ENCODE measurements around the gene TPRG1L.

Gene TPRG1L

GRCh38 chr1:3606779-3607702, 17.8 kb upstream of the TPRG1L start:
- H3K27ac ChIP-seq (ENCODE audit: low read length, poor library complexity, severe bottlenecking) = no peak overlapping the region
- H3K4me3 ChIP-seq (ENCODE audit: insufficient read depth in 1 of 2, low read depth in 1 of 2, low read length in 2 of 2) = no peak overlapping the region
- H3K27me3 ChIP-seq (ENCODE audit: control insufficient read depth in 1 of 2, insufficient read depth in 1 of 2, low read length in 2 of 2) = peaks cover 65 to 68% of the 10 kb centered on the region in 2 experiments
- no peak overlapping the region for H4K91ac ChIP-seq (ENCODE audit: low read length)
- H2BK12ac ChIP-seq (ENCODE audit: low read length in 2 of 2) = no peak overlapping the region
- no peak for DNase-seq
- H3K4ac ChIP-seq (ENCODE audit: low read depth in 1 of 2, low read length in 2 of 2) = no peak overlapping the region
- H4K8ac ChIP-seq (ENCODE audit: low read length) = no peak overlapping the region
- 81% methylated on average over 19 of the region's 23 CpGs for WGBS
- no peak overlapping the region for H3K23ac ChIP-seq (ENCODE audit: low read length in 2 of 2)
- H2BK5ac ChIP-seq (ENCODE audit: low read depth, low read length, poor library complexity, severe bottlenecking) = no peak overlapping the region
- no peaks in the 10 kb centered on the region for H3K79me1 ChIP-seq (replicated peaks; ENCODE audit: low read length, poor library complexity, severe bottlenecking)
- no peaks in the 10 kb centered on the region for H3K9me3 ChIP-seq (ENCODE audit: control insufficient read depth, low read length)
- no peak overlapping the region for H2BK15ac ChIP-seq (ENCODE audit: low read depth, poor library complexity, severe bottlenecking)
- H3K9ac ChIP-seq (ENCODE audit: low read length) = no peak overlapping the region
- H2AFZ ChIP-seq (ENCODE audit: low read depth, low read length) = no peak overlapping the region
- H3K14ac ChIP-seq (ENCODE audit: low read length in 2 of 2) = no peak overlapping the region
- H2AK5ac ChIP-seq (ENCODE audit: low read length, severe bottlenecking) = no peak overlapping the region
- H3K36me3 ChIP-seq (ENCODE audit: control insufficient read depth in 1 of 2, insufficient read depth in 2 of 2, low read depth in 1 of 2, low read length in 2 of 2) = peaks cover 0 to 4% of the 10 kb centered on the region in 2 experiments
- no peak overlapping the region for H3K4me2 ChIP-seq (ENCODE audit: low read length, poor library complexity, severe bottlenecking)
- H2BK120ac ChIP-seq (ENCODE audit: low read depth, low read length) = no peak overlapping the region
- H3K18ac ChIP-seq (ENCODE audit: low read depth in 1 of 2, low read length in 2 of 2) = no peak overlapping the region
- peaks cover 13% of the 10 kb centered on the region for H3K4me1 ChIP-seq (ENCODE audit: control insufficient read depth, insufficient read depth, low read depth, low read length)

- H3K9me3 ChIP-seq (ENCODE audit: control insufficient read depth, low read length) = no peaks in the 10 kb centered on the region
- no peak overlapping the region for H2AK5ac ChIP-seq (ENCODE audit: low read length, severe bottlenecking)
- no peaks in the 10 kb centered on the region for H3K79me1 ChIP-seq (replicated peaks; ENCODE audit: low read length, poor library complexity, severe bottlenecking)
- H3K4ac ChIP-seq (ENCODE audit: low read depth in 1 of 2, low read length in 2 of 2) = no peak overlapping the region
- H3K4me2 ChIP-seq (ENCODE audit: low read length, poor library complexity, severe bottlenecking) = no peak overlapping the region
- no peak overlapping the region for H2BK12ac ChIP-seq (ENCODE audit: low read length in 2 of 2)
- H4K8ac ChIP-seq (ENCODE audit: low read length) = no peak overlapping the region
- WGBS = 91% methylated on average over 18 of the region's 18 CpGs
- no peak overlapping the region for H2BK120ac ChIP-seq (ENCODE audit: low read depth, low read length)
- H2BK15ac ChIP-seq (ENCODE audit: low read depth, poor library complexity, severe bottlenecking) = no peak overlapping the region
- H3K36me3 ChIP-seq (ENCODE audit: control insufficient read depth in 1 of 2, insufficient read depth in 2 of 2, low read depth in 1 of 2, low read length in 2 of 2) = peaks cover 0 to 4% of the 10 kb centered on the region in 2 experiments
- H3K27ac ChIP-seq (ENCODE audit: low read length, poor library complexity, severe bottlenecking) = no peak overlapping the region
- no peak overlapping the region for H3K23ac ChIP-seq (ENCODE audit: low read length in 2 of 2)
- peaks cover 14% of the 10 kb centered on the region for H3K4me1 ChIP-seq (ENCODE audit: control insufficient read depth, insufficient read depth, low read depth, low read length)
- H4K91ac ChIP-seq (ENCODE audit: low read length) = no peak overlapping the region
- no peak for DNase-seq
- no peak overlapping the region for H2AFZ ChIP-seq (ENCODE audit: low read depth, low read length)
- peaks cover 71 to 74% of the 10 kb centered on the region in 2 experiments for H3K27me3 ChIP-seq (ENCODE audit: control insufficient read depth in 1 of 2, insufficient read depth in 1 of 2, low read length in 2 of 2)
- no peak overlapping the region for H3K4me3 ChIP-seq (ENCODE audit: insufficient read depth in 1 of 2, low read depth in 1 of 2, low read length in 2 of 2)
- no peak overlapping the region for H3K14ac ChIP-seq (ENCODE audit: low read length in 2 of 2)
- H3K9ac ChIP-seq (ENCODE audit: low read length) = no peak overlapping the region
- H3K18ac ChIP-seq (ENCODE audit: low read depth in 1 of 2, low read length in 2 of 2) = no peak overlapping the region
- no peak overlapping the region for H2BK5ac ChIP-seq (ENCODE audit: low read depth, low read length, poor library complexity, severe bottlenecking)
Observed at GRCh38 chr1:3607703-3608065, 17.1 kb upstream of the TPRG1L start.

GRCh38 chr1:3608154-3608553, 16.7 kb upstream of the TPRG1L start:
- Histone ChIP-seq H3K27me3 (ENCODE audit: control insufficient read depth in 1 of 2, insufficient read depth in 1 of 2, low read length in 2 of 2) (peaks cover 75 to 79% of the 10 kb centered on the region in 2 experiments), H2BK12ac (ENCODE audit: low read length in 2 of 2) (no peak overlapping the region), H3K14ac (ENCODE audit: low read length in 2 of 2) (no peak overlapping the region), H3K4me2 (ENCODE audit: low read length, poor library complexity, severe bottlenecking) (no peak overlapping the region), H3K27ac (ENCODE audit: low read length, poor library complexity, severe bottlenecking) (no peak overlapping the region), H4K91ac (ENCODE audit: low read length) (no peak overlapping the region), H3K18ac (ENCODE audit: low read depth in 1 of 2, low read length in 2 of 2) (no peak overlapping the region), H2BK5ac (ENCODE audit: low read depth, low read length, poor library complexity, severe bottlenecking) (no peak overlapping the region), H2AFZ (ENCODE audit: low read depth, low read length) (no peak overlapping the region), H3K23ac (ENCODE audit: low read length in 2 of 2) (no peak overlapping the region), H2BK15ac (ENCODE audit: low read depth, poor library complexity, severe bottlenecking) (no peak overlapping the region), H3K4me1 (ENCODE audit: control insufficient read depth, insufficient read depth, low read depth, low read length) (peaks cover 17% of the 10 kb centered on the region), H3K4ac (ENCODE audit: low read depth in 1 of 2, low read length in 2 of 2) (no peak overlapping the region), H2BK120ac (ENCODE audit: low read depth, low read length) (no peak overlapping the region), H4K8ac (ENCODE audit: low read length) (no peak overlapping the region), H3K4me3 (ENCODE audit: insufficient read depth in 1 of 2, low read depth in 1 of 2, low read length in 2 of 2) (no peak overlapping the region), H2AK5ac (ENCODE audit: low read length, severe bottlenecking) (no peak overlapping the region), H3K79me1 (replicated peaks; ENCODE audit: low read length, poor library complexity, severe bottlenecking) (no peaks in the 10 kb centered on the region), H3K9ac (ENCODE audit: low read length) (no peak overlapping the region), H3K36me3 (ENCODE audit: control insufficient read depth in 1 of 2, insufficient read depth in 2 of 2, low read depth in 1 of 2, low read length in 2 of 2) (peaks cover 0 to 4% of the 10 kb centered on the region in 2 experiments), H3K9me3 (ENCODE audit: control insufficient read depth, low read length) (no peaks in the 10 kb centered on the region)
- no peak for DNase-seq
- 78% methylated on average over 7 of the region's 7 CpGs for WGBS

- Histone ChIP-seq H3K4me2 (ENCODE audit: low read length, poor library complexity, severe bottlenecking) (no peak overlapping the region), H3K18ac (ENCODE audit: low read depth in 1 of 2, low read length in 2 of 2) (no peak overlapping the region), H2BK120ac (ENCODE audit: low read depth, low read length) (no peak overlapping the region), H3K4me3 (ENCODE audit: insufficient read depth in 1 of 2, low read depth in 1 of 2, low read length in 2 of 2) (no peak overlapping the region), H2BK12ac (ENCODE audit: low read length in 2 of 2) (no peak overlapping the region), H3K9me3 (ENCODE audit: control insufficient read depth, low read length) (no peaks in the 10 kb centered on the region), H3K79me1 (replicated peaks; ENCODE audit: low read length, poor library complexity, severe bottlenecking) (no peaks in the 10 kb centered on the region), H3K36me3 (ENCODE audit: control insufficient read depth in 1 of 2, insufficient read depth in 2 of 2, low read depth in 1 of 2, low read length in 2 of 2) (peaks cover 0 to 4% of the 10 kb centered on the region in 2 experiments), H3K27ac (ENCODE audit: low read length, poor library complexity, severe bottlenecking) (no peak overlapping the region), H2BK5ac (ENCODE audit: low read depth, low read length, poor library complexity, severe bottlenecking) (no peak overlapping the region), H3K4me1 (ENCODE audit: control insufficient read depth, insufficient read depth, low read depth, low read length) (peaks cover 25% of the 10 kb centered on the region), H3K9ac (ENCODE audit: low read length) (no peak overlapping the region), H4K8ac (ENCODE audit: low read length) (no peak overlapping the region), H2BK15ac (ENCODE audit: low read depth, poor library complexity, severe bottlenecking) (no peak overlapping the region), H2AFZ (ENCODE audit: low read depth, low read length) (no peak overlapping the region), H4K91ac (ENCODE audit: low read length) (no peak overlapping the region), H2AK5ac (ENCODE audit: low read length, severe bottlenecking) (no peak overlapping the region), H3K23ac (ENCODE audit: low read length in 2 of 2) (no peak overlapping the region), H3K4ac (ENCODE audit: low read depth in 1 of 2, low read length in 2 of 2) (no peak overlapping the region), H3K14ac (ENCODE audit: low read length in 2 of 2) (no peak overlapping the region), H3K27me3 (ENCODE audit: control insufficient read depth in 1 of 2, insufficient read depth in 1 of 2, low read length in 2 of 2) (peaks cover 72 to 82% of the 10 kb centered on the region in 2 experiments)
- WGBS = 76% methylated on average over 20 of the region's 22 CpGs
- DNase-seq = no peak
Observed at GRCh38 chr1:3609016-3609768, 15.6 kb upstream of the TPRG1L start.

All from mesenchymal stem cell (in vitro differentiated cells and primary cell).